GM12892 (cell line): ENCODE measurements around the gene HES5.

ENCODE experiments used
- POLR2A ChIP-seq: IDR thresholded peaks from 2 replicates; pipeline ENCODE4 v1.6.1; 2011; ENCODE audit warnings: low read depth, low read length, control low read depth
- TAF1 ChIP-seq: IDR thresholded peaks from 2 replicates; pipeline ENCODE4 v1.6.1; 2011; ENCODE audit warnings: low read depth, mild to moderate bottlenecking, control low read depth, low read length, borderline replicate concordance

- no peak; the same call in 1 of the 2 replicates for TF ChIP-seq POLR2A
- no peak for TF ChIP-seq TAF1
Measured at GRCh38 chr1:2564006-2564814, 34.1 kb upstream of the HES5 start.
